ENCODE measurements around the gene TEKT5.

Gene TEKT5

DNA sequence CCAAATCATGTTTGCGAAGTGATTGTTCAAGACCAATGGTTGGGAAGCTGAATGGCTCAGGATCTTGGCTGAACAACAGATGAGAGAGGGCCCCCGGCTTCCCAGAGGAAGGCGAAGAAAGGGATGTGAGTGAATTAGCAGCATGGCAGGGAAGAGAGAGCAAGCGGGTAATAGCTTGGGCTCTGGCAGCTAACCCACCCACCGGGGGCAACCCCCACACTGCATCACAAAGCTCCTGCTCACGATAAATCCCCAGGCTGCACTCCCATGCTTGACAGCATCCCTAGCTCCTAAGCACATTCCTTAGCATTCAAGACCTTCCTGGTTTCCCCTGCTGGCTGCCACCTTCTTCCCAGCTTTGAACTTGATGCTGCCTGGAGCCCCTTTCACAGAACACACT lies 88.1 kb downstream of the TEKT5 start:
- H3K4me1 ChIP-seq (ENCODE audit: control insufficient read depth, insufficient read depth, low read length), result peaks cover 16% of the 10 kb centered on the region
- DNase-seq (ENCODE audit: low read depth), result no peak
- H3K4me3 ChIP-seq (ENCODE audit: low read length), result no peak overlapping the region
- H3K27me3 ChIP-seq (replicated peaks; ENCODE audit: control insufficient read depth, insufficient read depth, low read length), result peaks cover 8% of the 10 kb centered on the region
- H3K36me3 ChIP-seq (ENCODE audit: control insufficient read depth, insufficient read depth, low read length, severe bottlenecking), result no peaks in the 10 kb centered on the region
- H3K9me3 ChIP-seq (ENCODE audit: control insufficient read depth, low read length), result no peaks in the 10 kb centered on the region
- H3K9ac ChIP-seq (ENCODE audit: low read length), result no peak overlapping the region

DNA sequence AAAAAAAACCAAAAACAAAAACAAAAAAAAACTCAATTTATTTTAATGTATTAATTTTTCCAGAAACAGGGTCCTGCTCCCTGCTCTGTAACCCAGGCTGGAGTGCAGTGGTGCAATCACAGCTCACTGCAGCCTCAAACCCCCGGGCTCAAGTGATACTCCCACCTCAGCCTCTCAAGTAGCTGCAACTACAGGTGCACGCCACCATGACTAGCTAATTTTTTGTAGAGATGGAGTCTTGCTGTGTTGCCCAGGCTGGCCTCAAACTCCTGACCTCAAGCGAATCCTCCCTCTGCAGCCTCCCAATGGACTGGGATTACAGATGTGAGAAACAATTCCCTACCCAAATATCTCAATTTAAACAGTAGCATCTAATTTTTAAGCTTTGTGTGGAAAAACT lies 89.1 kb downstream of the TEKT5 start:
- Histone ChIP-seq H3K9me3 (ENCODE audit: control insufficient read depth, low read length) (no peaks in the 10 kb centered on the region), H3K36me3 (ENCODE audit: control insufficient read depth, insufficient read depth, low read length, severe bottlenecking) (no peaks in the 10 kb centered on the region), H3K4me3 (ENCODE audit: low read length) (no peak overlapping the region), H3K27me3 (replicated peaks; ENCODE audit: control insufficient read depth, insufficient read depth, low read length) (peaks cover 14% of the 10 kb centered on the region), H3K9ac (ENCODE audit: low read length) (no peak overlapping the region), H3K4me1 (ENCODE audit: control insufficient read depth, insufficient read depth, low read length) (peaks cover 19% of the 10 kb centered on the region)
- no peak for DNase-seq (ENCODE audit: low read depth)

DNA sequence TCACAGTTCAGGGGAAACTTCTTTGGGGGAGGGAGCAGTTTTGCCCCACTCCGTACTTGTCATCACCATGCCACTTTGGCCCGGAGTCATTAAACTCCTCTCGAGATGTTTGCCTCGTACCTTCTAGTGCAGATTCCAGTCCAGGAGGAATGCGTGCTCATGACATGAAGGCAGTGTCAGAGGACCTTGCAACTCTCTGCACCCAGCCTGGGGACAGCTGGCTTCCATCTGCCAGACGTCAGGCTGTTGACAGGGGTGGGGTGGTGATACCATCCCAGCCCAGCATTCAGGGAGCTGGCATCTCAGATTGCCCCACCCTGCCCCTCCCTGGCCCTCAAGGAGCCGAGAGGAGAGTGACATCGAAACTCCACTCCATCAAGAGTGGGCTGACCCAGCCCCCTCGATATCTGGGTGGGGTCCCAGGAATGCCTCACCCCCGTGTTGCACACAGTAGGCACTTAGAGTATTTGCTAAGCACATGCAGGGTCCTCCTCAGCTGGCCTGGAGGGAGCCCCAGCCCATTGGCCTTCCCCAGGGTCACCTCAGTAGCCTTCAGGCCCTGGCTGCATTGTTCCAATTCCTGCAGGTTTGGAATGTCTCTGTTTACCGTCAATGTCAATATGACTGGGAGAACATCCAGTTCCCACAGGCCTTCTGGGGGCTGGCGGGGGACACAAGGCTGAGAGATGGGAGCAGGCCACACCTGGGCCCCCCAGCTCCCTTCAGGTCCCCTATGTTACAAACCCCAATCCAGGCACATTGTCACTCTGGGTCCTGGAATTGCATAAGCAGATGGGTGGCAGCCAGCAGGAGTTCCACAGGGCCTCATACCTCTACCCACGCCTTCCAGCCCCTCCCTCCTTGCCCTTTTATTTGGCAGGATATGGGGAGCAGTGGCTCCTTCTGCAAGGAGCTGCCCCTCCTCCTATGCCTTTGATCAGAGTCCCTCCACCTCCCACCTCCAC lies 93.0 kb downstream of the TEKT5 start:
- peaks cover 5% of the 10 kb centered on the region for H3K4me1 ChIP-seq (ENCODE audit: control insufficient read depth, insufficient read depth, low read length)
- H3K27me3 ChIP-seq (replicated peaks; ENCODE audit: control insufficient read depth, insufficient read depth, low read length), result peaks cover 34% of the 10 kb centered on the region
- H3K9me3 ChIP-seq (ENCODE audit: control insufficient read depth, low read length), result no peaks in the 10 kb centered on the region
- H3K4me3 ChIP-seq (ENCODE audit: low read length), result no peak overlapping the region
- no peak for DNase-seq (ENCODE audit: low read depth)
- H3K36me3 ChIP-seq (ENCODE audit: control insufficient read depth, insufficient read depth, low read length, severe bottlenecking), result no peaks in the 10 kb centered on the region
- H3K9ac ChIP-seq (ENCODE audit: low read length), result no peak overlapping the region

DNA sequence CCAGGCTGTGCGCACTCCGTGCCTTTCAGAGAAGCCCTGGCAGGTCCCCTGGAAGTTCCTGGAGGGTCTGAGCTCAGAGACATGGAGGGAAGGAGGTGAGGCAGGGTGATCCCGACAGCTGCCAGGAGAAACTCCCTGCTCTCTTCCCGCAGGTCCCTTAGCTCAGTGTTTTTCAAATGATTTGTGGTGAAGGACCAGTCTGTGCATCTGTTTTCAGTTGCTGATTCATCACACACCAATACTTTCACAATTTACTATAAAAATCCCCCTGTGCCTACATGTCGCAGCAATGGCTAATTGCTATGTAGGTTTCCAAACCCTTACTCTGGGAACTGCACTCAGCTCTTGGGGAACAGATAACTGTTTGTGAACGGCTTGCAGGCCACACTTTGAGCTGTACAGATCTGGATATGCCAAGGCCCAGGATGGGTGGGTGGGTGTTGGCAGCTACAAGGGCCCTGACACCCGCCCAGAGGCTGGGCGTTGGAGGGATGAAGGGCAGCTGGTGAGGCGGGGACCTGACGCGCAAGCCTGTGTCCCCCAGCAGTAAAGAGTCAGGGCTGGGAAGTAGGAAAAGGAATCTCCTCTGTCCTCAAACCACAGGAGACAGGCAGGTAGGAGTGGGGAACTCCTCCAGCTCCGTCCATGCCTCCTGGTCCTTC lies 93.8 kb downstream of the TEKT5 start:
- Histone ChIP-seq H3K9me3 (ENCODE audit: control insufficient read depth, low read length) (no peaks in the 10 kb centered on the region), H3K36me3 (ENCODE audit: control insufficient read depth, insufficient read depth, low read length, severe bottlenecking) (no peaks in the 10 kb centered on the region), H3K9ac (ENCODE audit: low read length) (no peak overlapping the region), H3K4me3 (ENCODE audit: low read length) (no peak overlapping the region), H3K27me3 (replicated peaks; ENCODE audit: control insufficient read depth, insufficient read depth, low read length) (peaks cover 39% of the 10 kb centered on the region), H3K4me1 (ENCODE audit: control insufficient read depth, insufficient read depth, low read length) (peaks cover 5% of the 10 kb centered on the region)
- DNase-seq (ENCODE audit: low read depth), result peak; percentile 30

DNA sequence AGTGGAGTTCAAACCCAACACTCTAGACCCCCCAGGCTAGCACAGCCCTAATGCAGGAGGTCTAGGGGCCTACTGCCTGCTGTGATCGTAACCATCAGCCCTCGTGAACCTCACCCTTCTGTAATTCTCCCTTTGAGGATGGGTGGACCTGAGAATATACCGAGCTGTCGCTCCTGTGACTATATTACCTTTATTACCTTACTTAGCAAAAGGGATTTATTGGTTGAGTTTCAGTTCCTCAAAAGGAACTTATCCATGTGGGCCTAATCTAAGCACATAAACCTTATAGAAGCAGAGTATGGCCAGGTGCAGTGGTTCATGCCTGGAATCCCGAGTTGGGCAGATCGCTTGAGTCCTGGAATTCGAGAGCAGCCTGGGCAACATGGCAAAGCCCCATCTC lies 95.1 kb downstream of the TEKT5 start:
- no peak for DNase-seq (ENCODE audit: low read depth)
- Histone ChIP-seq H3K4me3 (ENCODE audit: low read length) (no peak overlapping the region), H3K9me3 (ENCODE audit: control insufficient read depth, low read length) (no peaks in the 10 kb centered on the region), H3K27me3 (replicated peaks; ENCODE audit: control insufficient read depth, insufficient read depth, low read length) (peaks cover 48% of the 10 kb centered on the region), H3K9ac (ENCODE audit: low read length) (no peak overlapping the region), H3K36me3 (ENCODE audit: control insufficient read depth, insufficient read depth, low read length, severe bottlenecking) (no peaks in the 10 kb centered on the region), H3K4me1 (ENCODE audit: control insufficient read depth, insufficient read depth, low read length) (peaks cover 5% of the 10 kb centered on the region)

DNA sequence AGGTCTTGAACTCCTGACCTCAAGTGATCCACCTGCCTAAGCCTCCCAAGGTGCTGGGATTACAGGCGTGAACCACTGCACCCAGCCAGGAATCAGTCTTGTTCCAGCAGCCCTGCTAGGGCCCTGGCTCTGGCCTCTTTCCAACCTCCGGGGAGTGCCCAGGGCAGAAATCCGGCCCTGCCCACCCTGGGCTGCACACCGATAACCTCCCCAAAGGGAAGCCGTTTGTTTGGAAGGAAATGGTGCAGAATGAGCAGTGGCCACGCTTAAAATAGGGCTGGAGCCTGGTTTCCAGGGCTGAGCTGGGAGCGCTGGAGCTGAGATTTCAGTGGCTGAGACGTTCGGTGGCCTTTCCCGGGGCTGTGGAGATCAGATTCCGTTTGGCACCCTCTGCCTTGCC lies 96.6 kb downstream of the TEKT5 start:
- H3K4me3 ChIP-seq (ENCODE audit: low read length), result no peak overlapping the region
- peaks cover 5% of the 10 kb centered on the region for H3K4me1 ChIP-seq (ENCODE audit: control insufficient read depth, insufficient read depth, low read length)
- H3K9ac ChIP-seq (ENCODE audit: low read length), result no peak overlapping the region
- no peaks in the 10 kb centered on the region for H3K9me3 ChIP-seq (ENCODE audit: control insufficient read depth, low read length)
- H3K27me3 ChIP-seq (replicated peaks; ENCODE audit: control insufficient read depth, insufficient read depth, low read length), result peaks cover 53% of the 10 kb centered on the region
- H3K36me3 ChIP-seq (ENCODE audit: control insufficient read depth, insufficient read depth, low read length, severe bottlenecking), result no peaks in the 10 kb centered on the region
- no peak for DNase-seq (ENCODE audit: low read depth)

DNA sequence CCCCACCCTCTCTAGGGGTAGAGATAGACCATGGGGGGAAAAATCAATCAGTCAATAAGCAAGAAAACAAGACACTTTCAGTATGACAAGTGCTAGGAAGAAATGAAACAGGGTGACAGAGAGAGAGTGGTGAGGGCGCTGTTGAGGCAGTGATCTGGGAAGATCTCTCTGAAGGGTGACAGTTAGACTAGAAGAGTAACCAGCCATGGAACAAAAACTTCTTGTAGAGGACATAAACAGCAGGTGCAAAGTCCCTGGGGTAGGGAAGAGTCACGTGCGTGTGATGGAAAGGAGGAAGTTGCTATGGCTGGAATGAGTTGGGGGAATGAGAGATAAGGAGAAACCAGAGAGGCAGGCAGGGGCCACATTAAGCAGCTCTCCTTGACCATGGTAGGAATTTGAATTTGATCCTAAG lies 97.5 kb downstream of the TEKT5 start:
- Histone ChIP-seq H3K27me3 (replicated peaks; ENCODE audit: control insufficient read depth, insufficient read depth, low read length) (peaks cover 53% of the 10 kb centered on the region), H3K9me3 (ENCODE audit: control insufficient read depth, low read length) (no peaks in the 10 kb centered on the region), H3K36me3 (ENCODE audit: control insufficient read depth, insufficient read depth, low read length, severe bottlenecking) (no peaks in the 10 kb centered on the region), H3K4me1 (ENCODE audit: control insufficient read depth, insufficient read depth, low read length) (peaks cover 5% of the 10 kb centered on the region), H3K9ac (ENCODE audit: low read length) (no peak overlapping the region), H3K4me3 (ENCODE audit: low read length) (no peak overlapping the region)
- DNase-seq (ENCODE audit: low read depth), result no peak

DNA sequence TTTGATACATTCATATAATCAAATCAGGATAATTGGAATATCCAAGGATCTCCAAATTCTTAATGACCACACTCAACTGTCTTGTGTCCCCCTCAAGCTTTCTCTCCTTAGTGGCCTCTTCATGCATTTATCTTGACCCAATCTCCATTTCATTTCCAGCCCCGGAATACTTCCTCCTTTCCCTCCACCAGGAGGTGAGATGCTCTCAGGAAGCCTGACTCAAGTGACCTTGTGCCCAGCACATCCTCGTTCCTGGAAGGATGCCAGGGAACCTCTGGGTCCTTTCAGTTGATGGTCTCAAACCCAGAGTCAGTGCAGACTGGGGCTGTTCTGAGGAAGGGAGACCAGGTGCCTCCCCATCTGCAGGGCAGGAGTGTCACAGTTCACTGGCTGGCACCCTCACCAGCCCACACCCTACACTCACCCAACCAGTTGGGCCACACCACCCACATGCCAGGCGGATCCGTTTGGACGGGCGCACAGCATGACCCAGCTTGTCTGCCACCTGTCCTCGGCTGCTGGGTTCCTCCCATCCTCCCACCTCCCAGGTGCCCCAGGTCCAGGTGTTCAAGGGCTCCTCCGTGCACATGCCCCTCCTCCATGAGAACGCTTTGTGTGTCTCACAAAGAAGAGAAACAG lies 100.3 kb downstream of the TEKT5 start:
- no peak overlapping the region for H3K4me3 ChIP-seq (ENCODE audit: low read length)
- no peaks in the 10 kb centered on the region for H3K4me1 ChIP-seq (ENCODE audit: control insufficient read depth, insufficient read depth, low read length)
- H3K27me3 ChIP-seq (replicated peaks; ENCODE audit: control insufficient read depth, insufficient read depth, low read length), result peaks cover 41% of the 10 kb centered on the region
- no peaks in the 10 kb centered on the region for H3K9me3 ChIP-seq (ENCODE audit: control insufficient read depth, low read length)
- no peak for DNase-seq (ENCODE audit: low read depth)
- no peaks in the 10 kb centered on the region for H3K36me3 ChIP-seq (ENCODE audit: control insufficient read depth, insufficient read depth, low read length, severe bottlenecking)
- no peak overlapping the region for H3K9ac ChIP-seq (ENCODE audit: low read length)

DNA sequence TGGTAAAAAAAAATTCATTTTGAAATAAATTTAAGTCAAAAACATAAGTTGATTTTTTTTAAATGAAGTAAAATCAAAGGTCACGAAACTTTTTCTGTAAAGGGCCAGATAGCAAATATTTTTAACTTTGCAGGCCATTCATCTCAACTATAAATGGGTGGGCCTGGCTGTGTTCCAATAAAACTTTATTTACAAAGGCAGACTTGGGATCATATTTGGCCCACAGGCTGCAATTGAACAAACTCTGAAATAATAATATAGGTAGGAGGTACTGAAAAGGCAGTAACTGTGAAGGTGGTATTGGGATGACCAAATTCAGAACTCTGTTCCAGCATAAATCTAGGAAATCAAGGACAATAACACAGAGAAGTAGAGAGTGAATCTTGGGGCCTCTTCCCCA lies 102.1 kb downstream of the TEKT5 start:
- Histone ChIP-seq H3K4me3 (ENCODE audit: low read length) (no peak overlapping the region), H3K9ac (ENCODE audit: low read length) (no peak overlapping the region), H3K27me3 (replicated peaks; ENCODE audit: control insufficient read depth, insufficient read depth, low read length) (peaks cover 43% of the 10 kb centered on the region), H3K36me3 (ENCODE audit: control insufficient read depth, insufficient read depth, low read length, severe bottlenecking) (no peaks in the 10 kb centered on the region), H3K9me3 (ENCODE audit: control insufficient read depth, low read length) (no peaks in the 10 kb centered on the region), H3K4me1 (ENCODE audit: control insufficient read depth, insufficient read depth, low read length) (no peaks in the 10 kb centered on the region)
- no peak for DNase-seq (ENCODE audit: low read depth)

DNA sequence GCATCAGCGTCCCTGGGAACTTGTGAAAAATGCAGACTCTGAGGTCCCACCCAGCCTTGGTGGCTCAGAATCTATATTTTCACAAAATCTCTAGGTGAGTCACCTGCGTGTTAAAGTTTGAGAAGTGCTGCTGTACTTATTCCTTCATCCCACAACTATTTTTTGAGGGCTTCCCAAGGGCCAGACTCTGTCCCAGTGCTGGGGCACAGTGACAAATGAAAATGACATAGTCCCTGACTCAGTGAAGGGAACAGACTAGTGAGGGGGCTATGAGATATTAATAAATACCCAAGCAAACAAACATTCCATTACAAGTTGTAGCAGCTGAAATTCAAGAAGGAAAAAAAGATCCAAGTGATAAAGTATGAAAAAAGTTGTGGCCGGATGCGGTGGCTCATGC lies 104.4 kb downstream of the TEKT5 start:
- no peak for DNase-seq (ENCODE audit: low read depth)

DNA sequence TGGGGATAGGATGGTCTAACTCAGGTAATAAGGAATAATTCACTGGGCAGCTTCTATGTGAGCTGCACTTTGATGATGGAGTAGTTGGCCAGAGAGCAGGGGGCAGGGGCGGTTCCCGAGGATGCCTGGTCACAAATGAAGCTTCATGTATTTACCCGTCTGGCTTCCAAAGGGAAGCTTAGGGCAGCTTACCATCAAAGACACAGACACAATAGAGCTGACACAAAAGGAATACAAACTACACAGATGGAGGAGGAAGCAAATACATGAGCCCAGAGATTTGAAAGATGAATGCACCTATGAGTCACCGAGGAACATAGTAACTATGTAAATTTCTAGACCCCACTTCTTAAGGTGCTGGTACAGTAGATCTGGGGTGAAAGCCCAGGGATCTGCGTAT lies 105.6 kb downstream of the TEKT5 start:
- H3K9ac ChIP-seq (ENCODE audit: low read length), result no peak overlapping the region
- no peaks in the 10 kb centered on the region for H3K36me3 ChIP-seq (ENCODE audit: control insufficient read depth, insufficient read depth, low read length, severe bottlenecking)
- DNase-seq (ENCODE audit: low read depth), result no peak
- H3K27me3 ChIP-seq (replicated peaks; ENCODE audit: control insufficient read depth, insufficient read depth, low read length), result peaks cover 16% of the 10 kb centered on the region
- H3K4me1 ChIP-seq (ENCODE audit: control insufficient read depth, insufficient read depth, low read length), result peaks cover 11% of the 10 kb centered on the region
- no peak overlapping the region for H3K4me3 ChIP-seq (ENCODE audit: low read length)
- no peaks in the 10 kb centered on the region for H3K9me3 ChIP-seq (ENCODE audit: control insufficient read depth, low read length)

More for the DNA sequence above, 104.4 kb downstream of the TEKT5 start:
- no peak overlapping the region for H3K4me3 ChIP-seq (ENCODE audit: low read length)
- peaks cover 2% of the 10 kb centered on the region for H3K4me1 ChIP-seq (ENCODE audit: control insufficient read depth, insufficient read depth, low read length)
- H3K27me3 ChIP-seq (replicated peaks; ENCODE audit: control insufficient read depth, insufficient read depth, low read length), result peaks cover 24% of the 10 kb centered on the region
- H3K9me3 ChIP-seq (ENCODE audit: control insufficient read depth, low read length), result no peaks in the 10 kb centered on the region
- no peaks in the 10 kb centered on the region for H3K36me3 ChIP-seq (ENCODE audit: control insufficient read depth, insufficient read depth, low read length, severe bottlenecking)
- no peak overlapping the region for H3K9ac ChIP-seq (ENCODE audit: low read length)
